GM21528 (cell line): ENCODE measurements around the gene SEMA4A.
"Not testable (repeated sequence)": the region's sequence is repeated elsewhere in the genome, so short reads cannot be mapped to it uniquely, and the experiment has no call there.

ENCODE experiments used
- ATAC-seq: cut with Tn5 transposase; IDR thresholded peaks from one replicate; pipeline ENCODE4 v1.9.1; 2021; ENCODE audit warnings: mild to moderate bottlenecking, moderate library complexity; ENCODE audit not compliant: unreplicated experiment, low FRiP score

SEMA4A gene

GRCh38 chr1:156118177-156118868, 35.1 kb upstream of the SEMA4A start:
- no peak for ATAC-seq

GRCh38 chr1:156119503-156120209, 33.7 kb upstream of the SEMA4A start:
- no peak for ATAC-seq

DNA sequence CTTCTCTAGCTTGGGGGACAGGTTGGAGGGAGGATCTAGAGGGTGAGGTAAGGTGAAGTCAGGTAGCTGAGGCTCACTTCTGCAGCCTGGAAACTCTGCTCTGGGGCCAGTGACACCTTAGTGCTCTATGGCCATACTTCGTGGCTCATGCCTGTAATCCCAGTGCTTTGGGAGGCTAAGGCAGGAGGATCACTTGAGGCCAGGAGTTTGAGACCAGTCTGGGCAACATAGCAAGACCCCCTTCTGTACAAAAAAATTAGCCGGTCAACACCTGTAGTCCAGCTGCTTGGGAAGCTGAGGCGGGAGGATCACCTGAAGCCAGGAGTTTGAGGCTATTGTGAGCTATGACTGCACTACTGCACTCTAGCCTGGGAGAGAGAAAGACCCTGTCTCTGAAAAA, 33.1 kb upstream of the SEMA4A start:
- no peak for ATAC-seq

GRCh38 chr1:156121005-156121404, 32.4 kb upstream of the SEMA4A start:
- not testable (repeated sequence) for ATAC-seq

- ATAC-seq = no peak
These were observed 31.9 kb upstream of the SEMA4A start for GRCh38 chr1:156121457-156121856.

GRCh38 chr1:156122086-156122485, 31.3 kb upstream of the SEMA4A start:
- ATAC-seq = no peak

DNA sequence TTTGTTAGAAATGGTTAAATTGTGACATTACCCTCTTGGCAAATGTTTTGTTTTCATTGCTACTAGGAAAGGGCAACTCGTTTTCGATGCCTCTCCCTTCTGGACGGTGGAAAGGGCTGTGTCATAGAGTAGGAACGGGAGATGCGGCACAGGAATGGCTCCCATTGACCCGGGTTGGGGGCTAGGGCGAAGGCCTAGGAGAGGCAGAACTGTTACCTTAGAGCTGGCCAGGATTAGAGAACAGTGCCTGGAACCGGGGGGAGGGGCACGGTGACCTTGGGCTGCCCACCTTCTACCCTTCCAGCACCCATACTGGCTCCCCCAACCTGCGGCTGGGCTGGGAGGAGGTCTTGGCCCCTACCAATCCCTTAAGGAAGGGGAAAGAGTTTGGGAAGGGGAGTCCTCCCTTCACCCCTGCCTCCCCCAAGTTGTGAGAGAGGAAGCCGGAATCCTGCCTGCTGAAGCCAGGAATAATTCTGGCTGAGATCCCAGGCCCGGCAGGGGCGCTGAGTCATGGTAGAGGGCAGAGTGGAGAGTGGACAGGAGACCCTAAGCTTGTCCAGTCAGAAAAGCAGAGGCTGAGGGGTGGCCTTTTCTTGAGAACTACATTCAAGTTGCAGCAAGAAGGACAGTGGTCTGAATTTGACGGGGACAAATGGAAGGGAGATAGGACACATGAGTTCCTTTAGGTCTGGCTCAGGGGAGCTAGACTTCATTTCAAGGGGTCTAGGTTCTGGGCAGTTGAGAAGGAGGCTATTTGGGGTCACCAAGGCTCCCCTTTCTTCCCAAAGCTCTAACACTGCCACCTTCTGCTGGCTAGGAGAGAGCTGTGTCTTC, 30.6 kb upstream of the SEMA4A start:
- ATAC-seq = no peak

DNA sequence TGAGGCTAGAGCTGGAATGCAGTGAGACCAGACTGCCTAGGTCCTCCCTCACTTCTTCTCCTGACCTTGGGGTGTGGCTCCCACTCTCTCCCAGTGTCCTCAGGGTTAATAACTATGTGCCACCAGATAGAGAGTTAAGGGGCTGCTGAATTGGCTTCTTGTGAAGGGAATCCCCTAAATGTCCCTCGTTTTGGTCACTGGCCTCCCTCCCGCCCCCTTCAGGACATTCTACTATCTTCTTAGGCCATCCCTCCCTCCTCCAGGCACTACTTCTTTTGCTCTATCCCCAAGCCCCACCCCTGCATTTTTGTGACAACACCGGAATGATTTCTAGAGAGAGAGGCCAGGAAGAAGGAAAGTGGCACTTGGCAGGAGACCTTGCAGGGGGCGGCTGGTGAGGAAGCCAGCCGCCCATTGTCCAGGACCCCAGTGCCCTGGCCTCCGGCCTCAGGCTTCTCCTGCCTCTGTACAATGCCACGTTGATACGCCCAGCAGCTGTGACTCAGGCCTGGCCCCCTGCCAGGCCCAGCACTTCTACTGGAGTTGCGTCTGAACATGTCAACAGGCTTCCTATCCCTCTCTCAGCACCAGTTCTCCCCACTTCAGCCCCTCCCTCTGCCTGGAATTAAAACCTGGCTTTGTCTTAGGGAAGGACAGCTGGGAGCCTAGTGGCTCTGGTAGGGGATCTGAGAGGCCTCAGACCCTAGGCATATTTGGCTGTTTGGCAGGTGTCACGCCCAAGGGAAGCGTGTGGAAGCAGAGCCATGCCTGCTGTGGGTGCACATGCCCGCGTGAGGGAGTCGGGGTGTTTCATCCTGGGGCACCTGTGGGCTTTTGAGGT, 29.8 kb upstream of the SEMA4A start:
- no peak for ATAC-seq

GRCh38 chr1:156124557-156125483, 28.6 kb upstream of the SEMA4A start:
- no peak for ATAC-seq

DNA sequence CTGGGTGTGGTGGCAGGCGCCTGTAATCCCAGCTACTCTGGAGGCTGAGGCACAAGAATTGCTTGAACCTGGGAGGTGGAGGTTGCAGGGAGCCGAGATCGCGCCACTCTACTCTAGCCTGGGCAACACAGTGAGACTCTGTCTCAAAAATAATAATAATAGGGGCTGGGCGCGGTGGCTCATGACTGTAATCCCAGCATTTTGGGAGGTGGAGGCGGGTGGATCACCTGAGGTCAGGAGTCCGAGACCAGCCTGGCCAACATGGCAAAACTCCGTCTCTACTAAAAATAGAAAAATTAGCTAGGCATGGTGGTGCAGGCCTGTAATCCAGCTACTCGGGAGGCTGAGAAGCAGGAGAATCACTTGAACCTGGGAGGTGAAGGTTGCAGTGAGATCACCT, 27.8 kb upstream of the SEMA4A start:
- ATAC-seq = not testable (repeated sequence)

GRCh38 chr1:156126043-156126629, 27.2 kb upstream of the SEMA4A start:
- ATAC-seq = peak; percentile 26

DNA sequence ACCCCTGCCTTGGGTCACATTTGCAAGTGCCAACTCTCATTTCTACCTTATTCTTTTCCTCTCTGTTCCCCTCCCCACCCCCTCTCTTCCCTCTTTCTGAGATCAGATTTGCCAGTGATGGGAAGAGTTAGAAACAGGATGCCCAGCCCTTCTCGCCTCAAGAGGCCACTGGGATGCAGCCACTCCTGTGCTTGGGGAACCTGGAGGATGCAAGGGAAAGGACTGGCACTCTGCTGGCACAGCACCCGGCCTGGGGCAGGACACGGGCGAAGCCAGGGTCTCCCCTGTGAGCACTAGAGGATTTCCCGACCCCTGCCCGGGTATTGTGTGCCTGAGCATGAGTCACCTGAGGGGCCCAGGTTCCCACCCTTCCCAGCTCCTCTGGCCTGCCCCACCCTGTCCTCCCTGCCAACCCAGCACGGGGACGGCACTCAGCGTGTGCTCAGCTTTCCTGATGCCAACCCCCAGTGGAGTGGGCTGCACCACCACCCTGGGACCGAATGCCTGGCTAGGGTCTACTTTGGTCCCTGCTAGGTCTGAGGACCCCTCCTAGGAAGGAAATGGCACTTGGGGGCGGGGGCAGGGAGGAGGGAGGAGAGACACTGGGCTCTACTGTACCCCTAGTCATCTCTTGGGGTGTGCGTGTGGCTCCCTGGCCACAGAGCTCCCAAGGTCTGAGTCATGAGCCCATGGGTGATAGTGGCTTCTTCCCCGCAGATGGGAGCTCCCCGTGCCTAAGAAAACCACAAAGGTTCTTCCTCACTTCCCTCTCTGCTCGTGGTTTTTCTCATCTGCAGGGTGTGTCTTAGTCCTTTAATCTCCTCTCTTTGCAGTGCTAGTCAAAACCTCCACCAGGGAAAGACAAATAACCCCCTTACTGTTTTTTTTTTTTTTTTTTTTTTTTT, 26.5 kb upstream of the SEMA4A start:
- ATAC-seq = peak; percentile 42

- no peak for ATAC-seq
These were observed 25.1 kb upstream of the SEMA4A start for GRCh38 chr1:156128308-156128653.

- ATAC-seq = no peak
These were observed 24.5 kb upstream of the SEMA4A start for GRCh38 chr1:156128654-156129597.

DNA sequence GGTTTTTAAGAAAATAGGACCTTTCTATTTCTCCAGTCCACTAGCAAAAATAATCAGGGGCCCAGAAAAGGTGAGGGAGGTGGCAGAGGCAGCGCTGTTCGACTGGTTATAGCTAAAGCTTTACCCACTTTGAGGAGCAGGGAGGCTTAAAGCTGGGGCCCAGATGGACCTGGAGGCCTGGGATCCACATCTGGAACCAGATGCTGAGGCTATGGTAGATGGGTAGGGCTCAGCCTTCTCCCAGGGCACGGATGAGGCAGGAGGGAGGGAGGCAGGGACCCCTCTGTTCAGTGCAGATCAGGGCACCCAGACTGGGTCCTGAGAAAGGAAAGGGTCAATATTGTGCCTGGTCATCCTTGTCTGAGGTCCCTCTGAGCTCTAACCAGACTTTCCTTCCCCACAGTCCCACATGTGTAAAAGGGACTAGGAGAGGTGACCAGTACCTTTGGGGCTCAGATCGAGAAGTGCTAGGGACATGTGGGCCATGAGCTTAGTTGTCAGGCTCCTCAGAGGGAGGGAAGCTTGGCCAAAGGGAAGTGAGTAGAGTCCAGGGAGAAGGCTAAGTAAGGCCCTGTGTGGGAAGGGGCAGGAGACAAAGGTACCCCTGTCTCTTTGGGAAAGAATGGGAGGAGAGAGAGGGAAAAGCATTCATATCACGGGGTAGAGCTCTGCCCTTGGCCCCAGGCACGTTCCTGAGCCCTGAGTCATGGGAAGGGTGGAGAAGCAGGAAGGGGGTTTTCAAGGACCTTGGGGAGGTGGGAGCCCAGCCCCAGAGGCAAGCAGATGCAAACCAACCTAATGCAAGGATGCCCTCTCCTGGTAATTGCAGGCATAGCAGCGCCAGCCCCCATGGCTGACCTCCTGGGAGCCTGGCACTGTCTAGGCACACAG, 23.5 kb upstream of the SEMA4A start:
- no peak for ATAC-seq

DNA sequence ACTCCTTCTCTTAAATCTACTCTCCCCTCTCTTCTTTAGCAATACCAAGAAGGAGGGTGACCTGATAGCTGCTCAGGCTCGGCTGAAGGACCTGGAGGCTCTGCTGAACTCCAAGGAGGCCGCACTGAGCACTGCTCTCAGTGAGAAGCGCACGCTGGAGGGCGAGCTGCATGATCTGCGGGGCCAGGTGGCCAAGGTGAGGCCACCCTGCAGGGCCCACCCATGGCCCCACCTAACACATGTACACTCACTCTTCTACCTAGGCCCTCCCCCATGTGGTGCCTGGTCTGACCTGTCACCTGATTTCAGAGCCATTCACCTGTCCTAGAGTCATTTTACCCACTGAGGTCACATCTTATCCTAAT, 22.8 kb upstream of the SEMA4A start:
- no peak for ATAC-seq
